ENCODE data around the gene RAI1.
A peak's percentile ranks its signal among the peaks of the same experiment; 100 is the strongest.
"Not testable (repeated sequence)": the region's sequence is repeated elsewhere in the genome, so short reads cannot be mapped to it uniquely, and the experiment has no call there.

The RAI1 gene

GRCh38 chr17:17666111-17666714 lies 15.0 kb upstream of the RAI1 start:
- DNase-seq, result no peak

- no peak for DNase-seq
These were observed 14.0 kb upstream of the RAI1 start for GRCh38 chr17:17667231-17667630.

- DNase-seq, result no peak
These were observed 13.3 kb upstream of the RAI1 start for GRCh38 chr17:17667947-17668346.

GRCh38 chr17:17668358-17668757 lies 12.9 kb upstream of the RAI1 start:
- DNase-seq, result no peak

GRCh38 chr17:17668775-17669579 lies 12.3 kb upstream of the RAI1 start:
- no peak for DNase-seq

GRCh38 chr17:17669580-17670235 lies 11.6 kb upstream of the RAI1 start:
- DNase-seq, result peak; percentile 65

- no peak for DNase-seq
These were observed 10.5 kb upstream of the RAI1 start for GRCh38 chr17:17670701-17671305.

GRCh38 chr17:17671369-17672129 lies 9.7 kb upstream of the RAI1 start:
- DNase-seq, result no peak

- no peak for DNase-seq
These were observed 8.5 kb upstream of the RAI1 start for GRCh38 chr17:17672453-17673368.

GRCh38 chr17:17675416-17675815 lies 5.8 kb upstream of the RAI1 start:
- DNase-seq, result no peak

GRCh38 chr17:17675925-17676534 lies 5.2 kb upstream of the RAI1 start:
- DNase-seq, result no peak

GRCh38 chr17:17676752-17677151 lies 4.5 kb upstream of the RAI1 start:
- DNase-seq, result no peak

GRCh38 chr17:17677299-17678040 lies 3.8 kb upstream of the RAI1 start:
- no peak for DNase-seq

- DNase-seq, result not testable (repeated sequence)
These were observed 3.1 kb upstream of the RAI1 start for GRCh38 chr17:17678063-17678699.

- no peak for DNase-seq
These were observed 2.0 kb upstream of the RAI1 start for GRCh38 chr17:17679243-17679642.

- DNase-seq, result no peak
These were observed 1.5 kb upstream of the RAI1 start for GRCh38 chr17:17679748-17680147.

GRCh38 chr17:17680477-17681186 lies 626 bp upstream of the RAI1 start:
- no peak for DNase-seq

- no peak for DNase-seq
These were observed 560 bp downstream of the RAI1 start for GRCh38 chr17:17681744-17682292.

GRCh38 chr17:17682293-17682736 lies 1.1 kb downstream of the RAI1 start:
- DNase-seq, result no peak

Measured in NCI-H1694 treated with DMSO at 0.1 percent for 48 hours (cell line).